ENCODE data around the gene POLR2B.

- TF ChIP-seq CTCF (IDR thresholded peaks at IDR 0.05 in 2 of 3, conservative IDR thresholded peaks at IDR 0.05 in 1 of 3; ENCODE audit: borderline replicate concordance in 1 of 3, insufficient read depth in 1 of 3, low read depth in 2 of 3, low read length in 2 of 3) = no peak
- TF ChIP-seq POLR2AphosphoS5 (IDR thresholded peaks at IDR 0.05; ENCODE audit: low read depth, low read length) = no peak
- TF ChIP-seq EZH2 (IDR thresholded peaks at IDR 0.05) = no peak
These were observed 20.6 kb upstream of the POLR2B start for GRCh38 chr4:56958111-56958517.
